Smooth muscle cell (in vitro differentiated cells): Measurements from ENCODE around the gene SLC38A3. TPM values are rescaled to one million over a fixed set of nuclear protein-coding genes. Genes with fewer than 3 reads are reported as not detected.

Source experiments
- DNase-seq: peaks from one replicate; lab custom pipeline; 2025; ENCODE audit not compliant: unreplicated experiment; lab: John Stamatoyannopoulos, UW
- H2AFZ ChIP-seq: fragments of 200-600 bp; sonication (generic); 2 replicates; pipeline ENCODE4 v1.6.0; 2016; ENCODE audit warnings: antibody characterized with exemption, low read depth, mild to moderate bottlenecking
- H3F3A ChIP-seq: fragments of 200-600 bp; sonication (generic); 2 replicates; pipeline ENCODE4 v1.6.0; 2017; ENCODE audit warnings: antibody characterized with exemption, low read depth
- H3K27ac ChIP-seq: fragments of 200-600 bp; sonication (generic); 2 replicates; pipeline ENCODE4 v1.5.1; 2016; ENCODE audit warnings: low read depth, mild to moderate bottlenecking
- H3K27me3 ChIP-seq: fragments of 200-600 bp; sonication (generic); 2 replicates; pipeline ENCODE4 v1.6.1; 2016; ENCODE audit warnings: low read depth, mild to moderate bottlenecking
- H3K36me3 ChIP-seq: fragments of 200-600 bp; sonication (generic); 2 replicates; pipeline ENCODE4 v1.5.1; 2016; ENCODE audit warnings: low read depth
- H3K4me1 ChIP-seq: fragments of 200-600 bp; sonication (generic); 2 replicates; pipeline ENCODE4 v1.5.1; 2016; ENCODE audit warnings: low read depth
- H3K4me2 ChIP-seq: fragments of 200-600 bp; sonication (generic); 2 replicates; pipeline ENCODE4 v1.6.0; 2016; ENCODE audit warnings: mild to moderate bottlenecking
- H3K4me3 ChIP-seq: fragments of 200-600 bp; sonication (generic); 2 replicates; pipeline ENCODE4 v1.5.1; 2016; ENCODE audit warnings: mild to moderate bottlenecking
- H3K79me2 ChIP-seq: fragments of 200-600 bp; sonication (generic); 2 replicates; pipeline ENCODE4 v1.6.0; 2016; ENCODE audit warnings: low read depth, mild to moderate bottlenecking
- H3K9ac ChIP-seq: fragments of 200-600 bp; sonication (generic); 2 replicates; pipeline ENCODE4 v1.6.0; 2016; ENCODE audit warnings: low read depth
- H3K9me3 ChIP-seq: fragments of 200-600 bp; sonication (generic); replicated peaks from 2 replicates; pipeline ENCODE4 v1.5.1; 2016; ENCODE audit warnings: low read depth
- H4K20me1 ChIP-seq: fragments of 200-600 bp; sonication (generic); 2 replicates; pipeline ENCODE4 v1.6.0; 2016; ENCODE audit warnings: low read depth
- CTCF ChIP-seq: fragments of 200-600 bp; sonication (generic); IDR thresholded peaks from 2 replicates; pipeline ENCODE4 v1.5.1; 2017; ENCODE audit warnings: borderline replicate concordance, mild to moderate bottlenecking, antibody characterized with exemption; ENCODE audit not compliant: insufficient read depth, poor library complexity, severe bottlenecking
- WGBS: methylation state at CpG from one replicate; pipeline ENCODE4 v1.1.7; 2016; ENCODE audit warnings: low lambda C conversion rate; 5-methylcytosine and 5-hydroxymethylcytosine counted together
- polyA plus RNA-seq: library from polyadenylated mRNA; unstranded; fragments of >200 nt; fragmentation: Nextera tagmentation; extraction: Ambion mirVana; gene quantifications from 2 replicates; pipeline ENCODE4 v1.2.1, GENCODE V29; 2016
- total RNA-seq: library from RNA; depleted of rRNA; stranded (reverse); fragments of >200 nt; gene quantifications from 2 replicates; pipeline ENCODE4 v1.2.3, GENCODE V29; 2014

The SLC38A3 gene
- total and polyA plus RNA-seq, 2 experiments from 2014 or later = 0.58 to 3.5 TPM

DNA sequence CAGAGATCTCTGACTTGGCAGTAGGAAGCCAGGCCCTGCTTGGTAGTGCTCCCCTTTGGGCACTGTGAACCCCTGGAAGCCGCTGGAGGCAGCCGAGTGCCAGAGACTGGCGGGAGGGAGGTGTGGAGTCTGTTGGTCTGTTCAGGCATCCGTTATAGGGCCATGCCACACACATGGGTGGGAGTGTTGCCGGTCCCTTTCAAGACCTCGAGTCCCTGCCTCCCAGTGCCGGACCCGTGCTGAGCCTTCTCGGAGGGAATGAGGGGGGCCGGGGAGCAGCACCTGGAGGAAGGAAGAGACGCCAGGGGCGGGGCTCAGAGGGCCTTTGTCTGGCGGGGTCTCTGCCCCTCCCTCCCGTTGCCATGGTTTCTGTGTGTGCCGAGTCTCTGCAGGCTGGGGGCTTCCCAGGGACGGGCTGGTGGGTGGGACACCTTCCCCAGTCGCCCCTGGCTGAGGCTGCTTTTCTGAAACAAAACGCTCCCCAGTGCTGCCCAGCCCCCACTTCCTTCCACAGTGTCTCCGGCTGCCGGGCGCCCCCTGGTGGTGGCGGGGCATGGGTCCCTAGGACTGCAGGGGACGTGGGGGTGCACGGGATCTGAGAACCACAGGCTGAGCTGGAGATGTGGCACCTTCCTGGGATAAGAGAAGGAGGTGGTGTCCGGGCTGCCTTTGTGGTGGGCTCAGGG is 40.9 kb downstream of the SLC38A3 start:
- peak; percentile 83 for DNase-seq
- Histone ChIP-seq H3K9ac (peak overlapping the region; percentile 74), H3K4me3 (peak overlapping the region; percentile 42), H3K9me3 (no peaks in the 10 kb centered on the region), H3K27ac (peak overlapping the region; percentile 93), H3K79me2 (peaks cover 93% of the 10 kb centered on the region), H3K4me2 (peak overlapping the region; percentile 86), H3K4me1 (peaks cover 43% of the 10 kb centered on the region), H3K36me3 (no peaks in the 10 kb centered on the region), H4K20me1 (peaks cover 79% of the 10 kb centered on the region), H3F3A (peaks cover 23% of the 10 kb centered on the region), H2AFZ (no peak overlapping the region), H3K27me3 (no peaks in the 10 kb centered on the region)
- WGBS = 8% methylated on average over 18 of the region's 25 CpGs
- peak; percentile 99 for TF ChIP-seq CTCF

DNA sequence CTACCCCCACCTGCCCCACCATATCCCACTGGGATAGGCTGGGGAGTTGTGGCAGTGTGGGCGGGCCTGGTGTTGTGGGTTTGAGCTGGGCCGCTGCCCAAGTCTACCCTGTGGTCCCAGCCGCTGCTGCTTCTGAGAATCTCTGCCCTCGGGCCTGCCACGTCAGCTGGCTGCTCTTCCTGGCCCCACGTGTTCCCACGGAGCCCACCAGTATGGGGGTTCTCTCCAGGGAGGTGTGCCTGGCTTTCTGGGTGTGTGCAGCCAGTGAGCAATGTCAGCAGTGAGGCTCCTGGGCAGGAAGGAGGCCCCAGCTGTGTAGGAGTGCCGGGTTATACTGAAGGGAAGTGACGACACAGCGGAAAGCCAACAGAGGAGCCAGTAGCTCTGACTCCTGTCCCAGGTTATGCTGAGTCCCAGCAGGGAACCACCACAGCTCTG is 41.5 kb downstream of the SLC38A3 start:
- Histone ChIP-seq H3K4me3 (peak overlapping the region; percentile 42), H4K20me1 (peaks cover 79% of the 10 kb centered on the region), H3K4me2 (peak overlapping the region; percentile 86), H3K4me1 (peaks cover 39% of the 10 kb centered on the region), H3K27me3 (no peaks in the 10 kb centered on the region), H2AFZ (no peak overlapping the region), H3F3A (peaks cover 23% of the 10 kb centered on the region), H3K9me3 (no peaks in the 10 kb centered on the region), H3K79me2 (peaks cover 93% of the 10 kb centered on the region), H3K9ac (peak overlapping the region; percentile 74), H3K27ac (peak overlapping the region; percentile 93), H3K36me3 (no peaks in the 10 kb centered on the region)
- peak; percentile 65 for DNase-seq
- WGBS = 18% methylated on average over 9 of the region's 10 CpGs
- TF ChIP-seq CTCF = no peak

DNA sequence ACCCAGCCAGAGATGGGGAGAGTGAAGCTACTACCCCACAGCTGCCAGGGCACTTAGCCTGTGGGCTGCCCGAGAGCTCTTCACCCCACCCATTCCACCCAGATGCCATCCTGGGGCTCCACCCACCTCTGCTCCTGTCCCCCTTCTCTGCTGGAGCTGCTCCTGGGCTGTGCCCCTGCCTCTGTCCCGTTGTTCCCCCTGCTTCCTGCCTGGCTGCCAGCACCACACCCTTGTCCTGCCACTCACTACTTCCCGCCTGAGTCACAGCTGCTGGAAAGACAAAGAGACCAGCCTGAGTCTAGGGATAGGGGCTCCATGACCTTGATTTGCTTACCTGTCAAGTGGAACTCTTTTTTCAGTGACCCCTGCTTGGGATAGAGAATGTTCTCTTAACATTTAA is 43.3 kb downstream of the SLC38A3 start:
- Histone ChIP-seq H2AFZ (no peak overlapping the region), H3K36me3 (no peaks in the 10 kb centered on the region), H4K20me1 (peaks cover 78% of the 10 kb centered on the region), H3K9ac (no peak overlapping the region), H3K4me3 (no peak overlapping the region), H3K4me2 (peak overlapping the region; percentile 18), H3K27me3 (no peaks in the 10 kb centered on the region), H3K9me3 (no peaks in the 10 kb centered on the region), H3K27ac (peak overlapping the region; percentile 93), H3F3A (peaks cover 18% of the 10 kb centered on the region), H3K4me1 (peaks cover 23% of the 10 kb centered on the region), H3K79me2 (peaks cover 92% of the 10 kb centered on the region)
- TF ChIP-seq CTCF = no peak
- WGBS = 65% methylated on average over 3 of the region's 3 CpGs
- no peak for DNase-seq

- no peak overlapping the region for H3K9ac ChIP-seq
- WGBS = 88% methylated on average over 4 of the region's 5 CpGs
- no peak overlapping the region for H2AFZ ChIP-seq
- H3K79me2 ChIP-seq = peaks cover 89% of the 10 kb centered on the region
- no peaks in the 10 kb centered on the region for H3K36me3 ChIP-seq
- H3K27ac ChIP-seq = peak overlapping the region; percentile 93
- peaks cover 10% of the 10 kb centered on the region for H3F3A ChIP-seq
- peaks cover 23% of the 10 kb centered on the region for H3K4me1 ChIP-seq
- no peak for TF ChIP-seq CTCF
- DNase-seq = no peak
- no peaks in the 10 kb centered on the region for H3K27me3 ChIP-seq
- H3K4me2 ChIP-seq = no peak overlapping the region
- H4K20me1 ChIP-seq = peaks cover 80% of the 10 kb centered on the region
- no peaks in the 10 kb centered on the region for H3K9me3 ChIP-seq
- H3K4me3 ChIP-seq = no peak overlapping the region
Measured at GRCh38 chr3:50249457-50249856, 44.4 kb downstream of the SLC38A3 start.
